Left lung (tissue), 10 donors: ENCODE data around the gene HK1. TPM values are rescaled to one million over a fixed set of nuclear protein-coding genes. Genes with fewer than 3 reads are reported as not detected.

Source experiments
- ATAC-seq: fragments of 200-7000 bp; cut with Tn5 transposase; one replicate; pipeline ENCODE4 v1.9.1; 2020; ENCODE audit warnings: moderate library complexity
- DNase-seq, 4 donors: peaks; one replicate each; pipeline ENCODE4 v3.0.0-alpha.2; 2013 to 2020
- H3K27ac ChIP-seq, 2 donors: fragments of 200-600 bp; sonication (generic) in 1 of 2; one replicate each; pipeline versions ENCODE4 v1.5.0 to v1.8.0; 2020 to 2021
- H3K27me3 ChIP-seq, 2 donors: fragments of 200-600 bp; sonication (generic) in 1 of 2; one replicate each; pipeline versions ENCODE4 v1.5.0 to v1.8.0; 2020 to 2021
- H3K36me3 ChIP-seq, 2 donors: fragments of 200-600 bp; sonication (generic) in 1 of 2; one replicate each; pipeline versions ENCODE4 v1.5.0 to v1.8.0; 2020 to 2021
- H3K4me1 ChIP-seq, 2 donors: fragments of 200-600 bp; one replicate each; pipeline ENCODE4 v1.8.0; 2021
- H3K4me3 ChIP-seq, 2 donors: fragments of 200-600 bp; sonication (generic) in 1 of 2; one replicate each; pipeline versions ENCODE4 v1.5.0 to v1.8.0; 2020 to 2021; ENCODE audit warnings: mild to moderate bottlenecking in 1 of 2
- H3K9me3 ChIP-seq, 2 donors: fragments of 200-600 bp; sonication (generic) in 1 of 2; one replicate each; pipeline versions ENCODE4 v1.5.0 to v1.8.0; 2020 to 2021
- CTCF ChIP-seq, 2 donors: fragments of 200-600 bp; sonication (generic) in 1 of 2; IDR thresholded peaks; one replicate each; pipeline versions ENCODE4 v1.5.0 to v1.8.0; 2021; ENCODE audit warnings: antibody characterized with exemption in 2 of 2
- intact Hi-C, 2 donors: fragments of 100-400 bp; cut with DNase I; formaldehyde crosslinking; loops; one replicate each; pipeline versions ENCODE4 v1.11.2 to v1.14.2; 2022
- polyA plus RNA-seq, 6 donors: library from polyadenylated mRNA; unstranded; fragments of 120-200 nt; gene quantifications; one replicate each; pipeline ENCODE4 v1.2.1, GENCODE V29; 2013; ENCODE audit not compliant: insufficient read length in 6 of 6
- total RNA-seq, 2 donors: library from RNA; stranded (reverse); fragmentation: NEBNext Ultra II Directional; extraction: Animal tissue kit (Norgen Biotek cat#: 25700); gene quantifications; one replicate each; pipeline ENCODE4 v1.2.1, GENCODE V29; 2021
- donor health status: DM: no; HTN: yes; CAD: no.
- donor health status: DM: no; HTN: no; CAD: no.

The HK1 gene
- total and polyA plus RNA-seq, 8 donors, result 51.5 to 126 (median 57.8) TPM

- peaks cover 0 to 98% of the 10 kb centered on the region in 2 donors for H3K36me3 ChIP-seq
- DNase-seq, result no peak
Observed at GRCh38 chr10:69387500-69387899, 109.2 kb downstream of the HK1 start.

DNA sequence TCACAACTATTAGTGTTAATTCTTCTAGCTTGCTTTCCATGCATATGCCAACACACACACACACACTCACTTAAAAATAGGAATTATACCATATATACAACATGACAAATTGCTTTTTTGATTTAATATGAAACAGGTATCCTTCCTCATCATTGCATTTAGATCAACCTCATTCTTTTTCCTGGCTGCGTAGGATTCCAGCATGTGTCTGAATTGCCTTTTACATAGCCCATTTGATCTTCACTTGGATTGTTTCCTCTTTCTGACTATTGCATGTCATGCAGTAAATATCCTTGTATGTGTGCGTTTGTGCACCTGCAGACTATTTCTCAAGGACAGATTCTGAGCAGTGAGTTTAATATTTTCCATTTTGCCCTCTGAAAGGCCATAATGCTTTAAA lies 110.2 kb downstream of the HK1 start:
- intact Hi-C loops, result no loop called here

More at GRCh38 chr10:69387500-69387899, 109.2 kb downstream of the HK1 start:
- no peaks in the 10 kb centered on the region for H3K27me3 ChIP-seq
- intact Hi-C loops, result no loop called here
- peaks cover 0 to 10% of the 10 kb centered on the region in 2 donors for H3K4me1 ChIP-seq
- ATAC-seq, result no peak
- TF ChIP-seq CTCF (IDR thresholded peaks at IDR 0.05), result no peak
- no peak overlapping the region for H3K27ac ChIP-seq
- H3K9me3 ChIP-seq, result no peaks in the 10 kb centered on the region
- H3K4me3 ChIP-seq, result no peak overlapping the region

GRCh38 chr10:69389827-69390490 lies 111.7 kb downstream of the HK1 start:
- H3K4me3 ChIP-seq, result no peak overlapping the region
- H3K36me3 ChIP-seq, result peaks cover 0 to 97% of the 10 kb centered on the region in 2 donors
- H3K27ac ChIP-seq, result no peak overlapping the region
- DNase-seq (peak in 1 of 4 donors; percentile 65), ATAC-seq (peak; percentile 9)
- intact Hi-C loops, result loop anchor here (5.0 to 10.0 kb wide), 2 partner anchors 153 to 155 kb away; no protein-coding TSS in a partner anchor
- peaks cover 0 to 12% of the 10 kb centered on the region in 2 donors for H3K4me1 ChIP-seq
- no peaks in the 10 kb centered on the region for H3K27me3 ChIP-seq
- no peak for TF ChIP-seq CTCF (IDR thresholded peaks at IDR 0.05)
- no peaks in the 10 kb centered on the region for H3K9me3 ChIP-seq

More for the DNA sequence above, 110.2 kb downstream of the HK1 start:
- TF ChIP-seq CTCF (IDR thresholded peaks at IDR 0.05), result no peak
- DNase-seq (no peak), ATAC-seq (no peak)
- Histone ChIP-seq H3K27ac (no peak overlapping the region), H3K27me3 (no peaks in the 10 kb centered on the region), H3K36me3 (peaks cover 0 to 97% of the 10 kb centered on the region in 2 donors), H3K4me3 (no peak overlapping the region), H3K9me3 (no peaks in the 10 kb centered on the region), H3K4me1 (peaks cover 0 to 12% of the 10 kb centered on the region in 2 donors)

GRCh38 chr10:69391158-69391557 lies 112.9 kb downstream of the HK1 start:
- H3K27ac ChIP-seq, result no peak overlapping the region
- H3K36me3 ChIP-seq, result peaks cover 0 to 97% of the 10 kb centered on the region in 2 donors
- H3K27me3 ChIP-seq, result no peaks in the 10 kb centered on the region
- no peaks in the 10 kb centered on the region for H3K9me3 ChIP-seq
- no peak for ATAC-seq
- H3K4me3 ChIP-seq, result no peak overlapping the region
- TF ChIP-seq CTCF (IDR thresholded peaks at IDR 0.05), result no peak
- peaks cover 0 to 12% of the 10 kb centered on the region in 2 donors for H3K4me1 ChIP-seq
- intact Hi-C loops, result loop anchor here (5.0 to 10.0 kb wide), 2 partner anchors 154 to 156 kb away; no protein-coding TSS in a partner anchor
- no peak for DNase-seq

DNA sequence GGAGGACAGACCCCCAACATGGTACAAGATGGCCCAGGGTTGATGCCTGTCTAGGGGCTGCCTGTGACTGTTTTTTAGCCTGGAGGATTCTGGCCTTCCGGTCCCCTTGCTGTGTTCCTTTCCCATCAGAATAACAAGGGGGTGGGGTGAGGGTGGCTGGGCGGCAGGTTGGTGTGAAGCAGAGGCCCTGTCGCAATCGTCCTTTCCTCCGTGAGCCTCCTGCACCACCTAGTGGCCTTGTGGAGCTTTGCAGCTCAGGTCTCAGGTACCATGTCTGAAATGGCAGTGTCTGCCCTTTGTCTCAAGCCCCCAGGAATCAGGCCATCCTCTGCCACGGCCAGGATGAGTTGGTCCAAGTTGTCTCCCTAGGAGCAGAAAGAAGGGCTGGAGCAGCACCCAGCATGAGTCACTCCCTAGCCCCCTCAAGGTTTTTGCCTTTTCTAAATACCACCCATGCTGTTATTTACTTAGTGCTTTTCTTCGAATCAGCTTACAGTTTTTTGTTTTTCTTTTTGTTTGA lies 114.2 kb downstream of the HK1 start:
- H3K4me1 ChIP-seq, result peaks cover 0 to 12% of the 10 kb centered on the region in 2 donors
- TF ChIP-seq CTCF (IDR thresholded peaks at IDR 0.05), result peak; percentile 87 to 93
- ATAC-seq (peak; percentile 98), DNase-seq (peak; percentile 72 to 89 (median 88))
- no peak overlapping the region for H3K27ac ChIP-seq
- intact Hi-C loops, result loop anchor here (5.0 to 10.0 kb wide), 2 partner anchors 155 to 158 kb away; no protein-coding TSS in a partner anchor
- H3K9me3 ChIP-seq, result no peaks in the 10 kb centered on the region
- H3K36me3 ChIP-seq, result peaks cover 0 to 97% of the 10 kb centered on the region in 2 donors
- no peak overlapping the region for H3K4me3 ChIP-seq
- H3K27me3 ChIP-seq, result no peaks in the 10 kb centered on the region
